Inflammatory macrophage treated with lipopolysaccharide for 4 hours (primary cell): Measurements from ENCODE around the gene NFIC.

ENCODE experiments used
- DNase-seq: peaks from one replicate; pipeline ENCODE4 v3.0.0-alpha.2; 2020

NFIC gene

GRCh38 chr19:3359919-3360420 lies 6.4 kb upstream of the NFIC start:
- peak; percentile 34 for DNase-seq

GRCh38 chr19:3360421-3361383 lies 5.7 kb upstream of the NFIC start:
- peak; percentile 58 for DNase-seq

GRCh38 chr19:3361384-3362216 lies 4.8 kb upstream of the NFIC start:
- DNase-seq = no peak

- no peak for DNase-seq
Measured at GRCh38 chr19:3362217-3362906, 4.0 kb upstream of the NFIC start.

- DNase-seq = no peak
Measured at GRCh38 chr19:3363841-3364500, 2.4 kb upstream of the NFIC start.

- no peak for DNase-seq
Measured at GRCh38 chr19:3364501-3364858, 1.9 kb upstream of the NFIC start.

GRCh38 chr19:3365093-3365835 lies 1.1 kb upstream of the NFIC start:
- DNase-seq = no peak

- DNase-seq = no peak
Measured at GRCh38 chr19:3366753-3367627, 607 bp downstream of the NFIC start.

GRCh38 chr19:3367628-3368440 lies 1.5 kb downstream of the NFIC start:
- DNase-seq = no peak

GRCh38 chr19:3368441-3368795 lies 2.0 kb downstream of the NFIC start:
- no peak for DNase-seq

- DNase-seq = no peak
Measured at GRCh38 chr19:3368848-3369336, 2.5 kb downstream of the NFIC start.

- peak; percentile 84 for DNase-seq
Measured at GRCh38 chr19:3369337-3370213, 3.2 kb downstream of the NFIC start.

GRCh38 chr19:3370214-3370720 lies 3.9 kb downstream of the NFIC start:
- no peak for DNase-seq

GRCh38 chr19:3370728-3371591 lies 4.6 kb downstream of the NFIC start:
- DNase-seq = peak; percentile 27

- DNase-seq = no peak
Measured at GRCh38 chr19:3372413-3372812, 6.0 kb downstream of the NFIC start.

GRCh38 chr19:3373971-3374368 lies 7.6 kb downstream of the NFIC start:
- no peak for DNase-seq

GRCh38 chr19:3374369-3375112 lies 8.2 kb downstream of the NFIC start:
- DNase-seq = no peak
